Measurements from ENCODE around the gene KCTD16. TPM values are rescaled to one million over a fixed set of nuclear protein-coding genes. Genes with fewer than 3 reads are reported as not detected.

Gene KCTD16
- total RNA-seq, 1 experiment from 2014 or later: 0.64 TPM

GRCh38 chr5:144307736-144308135 lies 137.1 kb downstream of the KCTD16 start (continued):
- TF ChIP-seq ZBTB33 (IDR thresholded peaks at IDR 0.05; ENCODE audit: extremely low read depth, insufficient replicate concordance, low read length): no peak
- no peak for TF ChIP-seq POLR2A (IDR thresholded peaks at IDR 0.05; ENCODE audit: borderline replicate concordance, extremely low read depth, insufficient read depth, insufficient read length)
- no peak for TF ChIP-seq CEBPB (IDR thresholded peaks at IDR 0.05; ENCODE audit: low read depth)
- TF ChIP-seq JUND (IDR thresholded peaks at IDR 0.05): no peak
- TF ChIP-seq ELF1 (IDR thresholded peaks at IDR 0.05; ENCODE audit: borderline replicate concordance, low read depth): no peak
- no peak for TF ChIP-seq CTCF (IDR thresholded peaks at IDR 0.05 in 2 of 3, conservative IDR thresholded peaks at IDR 0.05 in 1 of 3; ENCODE audit: borderline replicate concordance in 1 of 3, insufficient read depth in 1 of 3, low read depth in 2 of 3, low read length in 2 of 3)
- no peak for TF ChIP-seq RAD21 (IDR thresholded peaks at IDR 0.05; ENCODE audit: low read depth)
- no peak for TF ChIP-seq SIN3A (IDR thresholded peaks at IDR 0.05; ENCODE audit: low read depth)
- no peak for TF ChIP-seq MAX (IDR thresholded peaks at IDR 0.05)

- no TSS peak for BruUV-seq (replicated peaks)
- intact Hi-C loops (cut with micrococcal nuclease): no loop called here
- no peak for DNase-seq (ENCODE audit: low read depth, low spot score)
- peaks cover 12% of the 10 kb centered on the region for H3K27me3 ChIP-seq (ENCODE audit: insufficient read depth, low read length)
- H4K20me1 ChIP-seq (ENCODE audit: insufficient read depth): no peaks in the 10 kb centered on the region
- no peak overlapping the region for H3K4me2 ChIP-seq (ENCODE audit: low read length)
- RAD21 ChIA-PET (ENCODE audit: low non-redundant PET in 1 of 2, low total read pairs in 2 of 2, uncharacterized antibody in 2 of 2, unreplicated experiment in 2 of 2): no interaction called here
- H3K36me3 ChIP-seq (ENCODE audit: control insufficient read depth in 1 of 2, insufficient read depth in 2 of 2, low read length in 2 of 2): no peaks in the 10 kb centered on the region
- POLR2A ChIA-PET: no interaction called here
- no peaks in the 10 kb centered on the region for H3K9me2 ChIP-seq (ENCODE audit: insufficient read depth)
- no peak for ATAC-seq
- no peak overlapping the region for H2AFZ ChIP-seq (ENCODE audit: low read depth, low read length, poor library complexity, severe bottlenecking)
- no peaks in the 10 kb centered on the region for H3K79me2 ChIP-seq (ENCODE audit: insufficient read depth, low read length)
- no peak overlapping the region for H3K27ac ChIP-seq (ENCODE audit: low read depth, low read length)
- CTCF ChIA-PET: no interaction called here
- H3K4me1 ChIP-seq (ENCODE audit: control insufficient read depth in 1 of 2, insufficient read depth in 2 of 2, low read length in 2 of 2): no peaks in the 10 kb centered on the region
- H3K9ac ChIP-seq (ENCODE audit: low read length): no peak overlapping the region
- H3K4me3 ChIP-seq (replicated peaks in 1 of 2; ENCODE audit: low read depth in 1 of 2, low read length in 2 of 2): no peak overlapping the region
- H3K9me3 ChIP-seq (ENCODE audit: control insufficient read depth in 1 of 2, insufficient read depth in 1 of 2, low read depth in 1 of 2, low read length in 2 of 2): no peaks in the 10 kb centered on the region
- TF ChIP-seq EGR1 (IDR thresholded peaks at IDR 0.05; ENCODE audit: low read depth) (no peak), REST (IDR thresholded peaks at IDR 0.05; ENCODE audit: low read depth) (no peak), YY1 (IDR thresholded peaks at IDR 0.05; ENCODE audit: extremely low read depth, insufficient replicate concordance, low read depth, low read length) (no peak), POLR2AphosphoS5 (IDR thresholded peaks at IDR 0.05; ENCODE audit: low read depth, low read length) (no peak), RAD21 (IDR thresholded peaks at IDR 0.05; ENCODE audit: low read depth) (no peak), CEBPB (IDR thresholded peaks at IDR 0.05; ENCODE audit: low read depth) (no peak), SP1 (IDR thresholded peaks at IDR 0.05; ENCODE audit: low read depth) (no peak), ZBTB33 (IDR thresholded peaks at IDR 0.05; ENCODE audit: extremely low read depth, insufficient replicate concordance, low read length) (no peak), ATF3 (IDR thresholded peaks at IDR 0.05) (no peak), FOSL1 (IDR thresholded peaks at IDR 0.05; ENCODE audit: low read depth) (no peak)
Observed at GRCh38 chr5:144308174-144308573, 137.5 kb downstream of the KCTD16 start.

All from HCT116 (cell line).